ENCODE data around the gene COL4A6.

COL4A6 gene

DNA sequence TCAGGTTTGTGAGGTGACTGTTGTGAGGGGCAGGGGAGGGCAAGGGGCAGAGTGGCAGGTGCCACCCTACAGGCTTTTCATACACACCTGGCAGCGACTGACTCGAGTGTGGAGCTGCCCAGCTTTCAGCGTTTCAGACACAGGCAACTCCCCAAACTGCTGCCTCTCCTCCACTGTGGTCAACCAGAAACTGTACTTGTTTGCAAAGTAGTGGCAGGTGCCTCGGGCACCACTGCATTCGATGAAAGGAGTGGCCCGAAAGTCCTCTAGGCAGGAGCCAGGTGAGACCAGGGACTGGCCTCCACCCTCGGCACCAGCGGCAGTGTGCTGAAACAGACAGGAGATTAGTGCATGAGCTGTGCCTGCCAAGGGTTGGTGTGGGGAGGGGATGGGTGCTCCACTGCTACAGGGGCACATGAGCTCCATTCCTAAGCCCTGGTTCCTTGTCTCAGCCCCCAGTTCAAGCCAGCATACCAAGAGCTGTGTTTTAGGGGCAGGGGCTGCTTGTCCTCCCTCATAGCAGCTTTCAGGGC, 281.2 kb downstream of the COL4A6 start:
- TF ChIP-seq, protein P1, sequence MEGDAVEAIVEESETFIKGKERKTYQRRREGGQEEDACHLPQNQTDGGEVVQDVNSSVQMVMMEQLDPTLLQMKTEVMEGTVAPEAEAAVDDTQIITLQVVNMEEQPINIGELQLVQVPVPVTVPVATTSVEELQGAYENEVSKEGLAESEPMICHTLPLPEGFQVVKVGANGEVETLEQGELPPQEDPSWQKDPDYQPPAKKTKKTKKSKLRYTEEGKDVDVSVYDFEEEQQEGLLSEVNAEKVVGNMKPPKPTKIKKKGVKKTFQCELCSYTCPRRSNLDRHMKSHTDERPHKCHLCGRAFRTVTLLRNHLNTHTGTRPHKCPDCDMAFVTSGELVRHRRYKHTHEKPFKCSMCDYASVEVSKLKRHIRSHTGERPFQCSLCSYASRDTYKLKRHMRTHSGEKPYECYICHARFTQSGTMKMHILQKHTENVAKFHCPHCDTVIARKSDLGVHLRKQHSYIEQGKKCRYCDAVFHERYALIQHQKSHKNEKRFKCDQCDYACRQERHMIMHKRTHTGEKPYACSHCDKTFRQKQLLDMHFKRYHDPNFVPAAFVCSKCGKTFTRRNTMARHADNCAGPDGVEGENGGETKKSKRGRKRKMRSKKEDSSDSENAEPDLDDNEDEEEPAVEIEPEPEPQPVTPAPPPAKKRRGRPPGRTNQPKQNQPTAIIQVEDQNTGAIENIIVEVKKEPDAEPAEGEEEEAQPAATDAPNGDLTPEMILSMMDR (IDR thresholded peaks at IDR 0.05; ENCODE audit: extremely low read depth, insufficient read depth, missing control alignments): no peak
- DNase-seq (ENCODE audit: low spot score): no peak
- in situ Hi-C loops (cut with MboI; ENCODE audit: low pct_unique_long_range_greater_than_20kb, low sequenced_read_pairs, unreplicated experiment): no loop called here

DNA sequence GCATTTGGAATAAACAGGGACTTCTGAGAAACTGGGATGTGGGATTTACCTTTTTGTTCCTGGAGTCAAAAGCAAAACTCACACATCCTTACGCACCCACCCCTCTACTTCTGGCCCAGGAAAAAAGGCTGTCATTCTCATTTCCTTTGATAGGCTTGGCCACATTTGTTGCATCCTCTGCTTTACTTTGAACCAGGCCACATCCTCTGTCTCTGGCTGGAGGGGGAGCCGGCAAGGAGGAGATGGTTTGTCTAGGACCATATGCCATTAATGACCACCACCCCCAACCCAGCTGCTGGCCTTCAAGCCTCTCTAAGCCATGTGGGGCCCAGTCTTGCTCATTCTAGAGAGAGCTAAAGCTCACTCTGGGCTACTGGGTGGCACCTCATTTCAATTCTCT, 282.1 kb downstream of the COL4A6 start:
- in situ Hi-C loops (cut with MboI; ENCODE audit: low pct_unique_long_range_greater_than_20kb, low sequenced_read_pairs, unreplicated experiment): no loop called here
- TF ChIP-seq, protein P1 (IDR thresholded peaks at IDR 0.05; ENCODE audit: extremely low read depth, insufficient read depth, missing control alignments): no peak
- no peak for DNase-seq (ENCODE audit: low spot score)

DNA sequence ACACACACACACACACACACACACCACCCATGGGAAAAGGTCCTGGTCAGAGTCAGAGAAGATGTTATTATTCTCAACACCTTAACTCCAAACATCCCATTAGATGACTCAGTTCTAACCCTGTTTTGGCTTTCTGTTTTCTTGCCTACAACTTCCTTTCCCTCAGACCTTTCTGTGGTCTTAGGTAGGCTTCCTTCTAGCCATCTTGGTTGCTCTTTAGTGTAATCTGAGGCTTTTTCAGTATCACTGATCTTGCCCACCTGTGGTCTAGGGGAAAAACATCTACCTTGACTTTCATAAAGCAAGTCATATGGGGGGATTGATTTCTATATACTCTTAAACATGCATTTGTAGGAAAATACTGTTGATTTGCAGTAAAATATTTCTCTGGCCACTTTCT, 289.7 kb downstream of the COL4A6 start:
- TF ChIP-seq, protein P1 (IDR thresholded peaks at IDR 0.05; ENCODE audit: extremely low read depth, insufficient read depth, missing control alignments): no peak
- in situ Hi-C loops (cut with MboI; ENCODE audit: low pct_unique_long_range_greater_than_20kb, low sequenced_read_pairs, unreplicated experiment): no loop called here
- no peak for DNase-seq (ENCODE audit: low spot score)

DNA sequence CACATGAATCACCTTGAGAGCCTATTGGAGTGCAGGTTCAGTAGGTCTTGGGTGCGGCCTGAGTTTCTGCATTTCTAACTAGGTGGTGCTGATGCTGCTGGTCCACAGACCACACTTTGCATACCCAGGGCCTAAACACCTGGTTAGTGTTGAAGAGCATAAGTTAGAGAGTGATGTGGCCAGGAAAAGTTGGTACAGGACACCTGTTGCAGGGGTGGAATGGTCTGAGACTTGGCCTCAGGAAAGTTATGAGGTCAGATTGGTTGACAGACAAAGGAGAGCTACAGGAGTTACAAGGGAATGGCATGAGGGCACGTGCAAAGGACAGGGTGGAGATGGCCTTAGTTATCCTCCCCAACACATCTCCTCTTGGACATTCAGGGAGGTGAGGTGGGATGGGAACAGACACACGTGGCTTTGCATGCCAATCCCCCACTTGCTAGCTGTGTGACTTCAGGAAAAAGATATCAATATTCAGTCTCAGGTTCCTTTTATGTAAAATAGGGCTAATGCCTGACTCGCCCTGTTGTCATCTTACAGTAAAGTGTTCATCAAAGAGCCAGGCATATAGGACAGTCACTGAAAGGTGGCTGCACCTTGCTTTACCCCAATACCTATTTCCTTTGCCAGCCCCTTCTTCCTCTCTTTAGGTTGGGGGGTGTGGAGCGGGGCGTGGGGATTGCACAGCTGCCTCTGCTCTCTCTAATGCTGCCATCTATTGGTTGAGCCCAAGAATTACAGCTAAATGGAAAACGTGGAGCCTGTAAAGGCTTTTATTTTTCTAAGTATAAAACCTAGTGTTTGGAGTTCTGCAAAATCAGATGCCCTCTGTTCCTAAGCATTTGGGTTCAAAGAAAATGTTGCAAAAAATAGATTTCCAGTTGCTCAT, 299.2 kb downstream of the COL4A6 start:
- TF ChIP-seq, protein P1 (IDR thresholded peaks at IDR 0.05; ENCODE audit: extremely low read depth, insufficient read depth, missing control alignments): peak; percentile 56
- in situ Hi-C loops (cut with MboI; ENCODE audit: low pct_unique_long_range_greater_than_20kb, low sequenced_read_pairs, unreplicated experiment): no loop called here
- DNase-seq (ENCODE audit: low spot score): no peak

DNA sequence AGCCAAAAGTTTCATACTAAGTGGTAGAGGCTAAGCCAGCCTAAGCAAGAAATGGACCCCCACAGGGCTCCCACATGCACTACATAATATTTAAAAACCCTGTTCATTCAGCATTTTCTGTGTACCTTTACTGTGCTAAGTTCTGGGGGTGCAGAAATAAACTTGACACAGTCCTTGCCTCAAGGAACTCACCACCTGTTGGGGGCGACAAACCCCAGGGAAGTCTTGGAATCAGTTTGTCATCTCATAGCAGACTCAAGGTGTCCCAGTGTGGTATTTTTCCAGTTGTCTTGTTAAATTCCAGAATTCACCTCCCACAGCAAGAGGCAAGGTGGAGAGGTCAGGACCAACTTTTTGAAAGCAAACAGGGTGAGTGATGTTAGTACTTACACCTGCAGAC, 303.5 kb downstream of the COL4A6 start:
- no peak for DNase-seq (ENCODE audit: low spot score)
- in situ Hi-C loops (cut with MboI; ENCODE audit: low pct_unique_long_range_greater_than_20kb, low sequenced_read_pairs, unreplicated experiment): no loop called here
- TF ChIP-seq, protein P1 (IDR thresholded peaks at IDR 0.05; ENCODE audit: extremely low read depth, insufficient read depth, missing control alignments): no peak

DNA sequence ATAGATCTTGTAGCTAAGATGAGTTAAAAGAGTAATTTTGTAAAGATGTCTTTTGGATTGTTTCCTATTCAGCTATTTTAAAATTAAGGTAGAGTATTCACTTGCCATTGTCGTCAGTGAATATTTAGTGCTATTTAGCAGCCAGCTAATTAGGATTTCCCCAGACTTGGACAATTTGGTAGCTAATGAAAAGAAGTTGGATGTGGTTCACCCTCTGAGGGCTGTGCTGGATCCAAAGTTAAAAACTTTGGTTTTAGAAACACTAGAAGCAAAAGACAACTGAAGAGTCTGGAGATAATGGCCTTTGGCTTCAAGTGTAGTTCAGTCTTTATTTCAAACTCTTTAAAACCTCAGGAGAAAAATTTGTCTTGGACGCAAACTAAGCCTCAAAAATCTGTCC, 305.3 kb downstream of the COL4A6 start:
- DNase-seq (ENCODE audit: low spot score): no peak
- TF ChIP-seq, protein P1 (IDR thresholded peaks at IDR 0.05; ENCODE audit: extremely low read depth, insufficient read depth, missing control alignments): no peak
- in situ Hi-C loops (cut with MboI; ENCODE audit: low pct_unique_long_range_greater_than_20kb, low sequenced_read_pairs, unreplicated experiment): no loop called here

All from GM13977 (cell line).